Smooth muscle cell (in vitro differentiated cells): ENCODE measurements around the gene ALOX15. TPM values are rescaled to one million over a fixed set of nuclear protein-coding genes. Genes with fewer than 3 reads are reported as not detected.

ENCODE experiments used
- DNase-seq: peaks from one replicate; lab custom pipeline; 2025; ENCODE audit not compliant: unreplicated experiment; lab: John Stamatoyannopoulos, UW
- H2AFZ ChIP-seq: fragments of 200-600 bp; sonication (generic); 2 replicates; pipeline ENCODE4 v1.6.0; 2016; ENCODE audit warnings: antibody characterized with exemption, low read depth, mild to moderate bottlenecking
- H3F3A ChIP-seq: fragments of 200-600 bp; sonication (generic); 2 replicates; pipeline ENCODE4 v1.6.0; 2017; ENCODE audit warnings: antibody characterized with exemption, low read depth
- H3K27ac ChIP-seq: fragments of 200-600 bp; sonication (generic); 2 replicates; pipeline ENCODE4 v1.5.1; 2016; ENCODE audit warnings: low read depth, mild to moderate bottlenecking
- H3K27me3 ChIP-seq: fragments of 200-600 bp; sonication (generic); 2 replicates; pipeline ENCODE4 v1.6.1; 2016; ENCODE audit warnings: low read depth, mild to moderate bottlenecking
- H3K36me3 ChIP-seq: fragments of 200-600 bp; sonication (generic); 2 replicates; pipeline ENCODE4 v1.5.1; 2016; ENCODE audit warnings: low read depth
- H3K4me1 ChIP-seq: fragments of 200-600 bp; sonication (generic); 2 replicates; pipeline ENCODE4 v1.5.1; 2016; ENCODE audit warnings: low read depth
- H3K4me2 ChIP-seq: fragments of 200-600 bp; sonication (generic); 2 replicates; pipeline ENCODE4 v1.6.0; 2016; ENCODE audit warnings: mild to moderate bottlenecking
- H3K4me3 ChIP-seq: fragments of 200-600 bp; sonication (generic); 2 replicates; pipeline ENCODE4 v1.5.1; 2016; ENCODE audit warnings: mild to moderate bottlenecking
- H3K79me2 ChIP-seq: fragments of 200-600 bp; sonication (generic); 2 replicates; pipeline ENCODE4 v1.6.0; 2016; ENCODE audit warnings: low read depth, mild to moderate bottlenecking
- H3K9ac ChIP-seq: fragments of 200-600 bp; sonication (generic); 2 replicates; pipeline ENCODE4 v1.6.0; 2016; ENCODE audit warnings: low read depth
- H3K9me3 ChIP-seq: fragments of 200-600 bp; sonication (generic); replicated peaks from 2 replicates; pipeline ENCODE4 v1.5.1; 2016; ENCODE audit warnings: low read depth
- H4K20me1 ChIP-seq: fragments of 200-600 bp; sonication (generic); 2 replicates; pipeline ENCODE4 v1.6.0; 2016; ENCODE audit warnings: low read depth
- WGBS: methylation state at CpG from one replicate; pipeline ENCODE4 v1.1.7; 2016; ENCODE audit warnings: low lambda C conversion rate; 5-methylcytosine and 5-hydroxymethylcytosine counted together
- polyA plus RNA-seq: library from polyadenylated mRNA; unstranded; fragments of >200 nt; fragmentation: Nextera tagmentation; extraction: Ambion mirVana; gene quantifications from 2 replicates; pipeline ENCODE4 v1.2.1, GENCODE V29; 2016
- total RNA-seq: library from RNA; depleted of rRNA; stranded (reverse); fragments of >200 nt; gene quantifications from 2 replicates; pipeline ENCODE4 v1.2.3, GENCODE V29; 2014
- TF ChIP-seq, protein P1 (sequence below): fragments of 200-600 bp; sonication (generic); IDR thresholded peaks from 2 replicates; pipeline ENCODE4 v1.5.1; 2017; ENCODE audit warnings: borderline replicate concordance, mild to moderate bottlenecking, antibody characterized with exemption; ENCODE audit not compliant: insufficient read depth, poor library complexity, severe bottlenecking

ALOX15 gene
- total and polyA plus RNA-seq, 2 experiments from 2014 or later: 0.32 TPM; not detected in 1

DNA sequence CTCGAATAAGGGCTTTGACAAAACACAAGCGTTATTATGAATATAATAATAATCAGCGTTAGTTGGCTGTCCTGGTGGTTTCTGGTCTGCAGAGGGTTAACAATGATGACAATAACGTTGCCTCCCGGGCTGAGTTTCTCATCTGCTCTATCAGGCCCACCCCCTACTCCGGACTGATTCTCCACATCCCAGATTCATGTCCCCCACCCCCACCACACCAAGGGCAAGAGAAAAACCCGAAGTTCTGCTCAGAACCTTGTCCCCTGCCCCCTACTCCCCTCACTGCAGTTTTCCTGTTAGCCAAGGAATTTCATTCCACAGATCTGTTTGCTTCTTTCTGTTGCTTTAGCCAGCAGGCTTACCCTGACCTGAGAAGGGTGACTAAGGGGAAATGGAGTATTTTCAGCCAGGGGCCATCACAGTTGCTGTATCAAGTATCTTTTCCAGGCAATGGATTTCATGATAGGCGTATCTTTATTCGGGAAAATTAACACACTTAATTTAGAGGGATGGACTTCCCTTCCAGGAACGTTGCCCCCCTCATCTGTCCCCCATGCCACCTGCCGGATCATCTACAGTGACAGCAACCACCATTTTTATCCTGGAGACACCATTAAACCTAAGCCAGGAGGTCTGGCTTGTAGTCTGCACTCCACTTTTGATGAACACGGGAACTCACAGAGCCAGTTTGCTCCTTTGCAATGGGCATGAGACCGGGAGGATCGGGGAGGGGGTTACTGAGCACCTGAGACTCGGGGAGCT lies 23.7 kb downstream of the ALOX15 start:
- 75% methylated on average over 15 of the region's 15 CpGs for WGBS
- Histone ChIP-seq H3K9me3 (no peaks in the 10 kb centered on the region), H4K20me1 (no peaks in the 10 kb centered on the region), H3K79me2 (no peaks in the 10 kb centered on the region), H2AFZ (no peak overlapping the region), H3K4me2 (no peak overlapping the region), H3K4me1 (no peaks in the 10 kb centered on the region), H3K4me3 (no peak overlapping the region), H3K36me3 (no peaks in the 10 kb centered on the region), H3K27ac (no peak overlapping the region), H3F3A (peaks cover 3% of the 10 kb centered on the region), H3K9ac (no peak overlapping the region), H3K27me3 (no peaks in the 10 kb centered on the region)
- TF ChIP-seq, protein P1, sequence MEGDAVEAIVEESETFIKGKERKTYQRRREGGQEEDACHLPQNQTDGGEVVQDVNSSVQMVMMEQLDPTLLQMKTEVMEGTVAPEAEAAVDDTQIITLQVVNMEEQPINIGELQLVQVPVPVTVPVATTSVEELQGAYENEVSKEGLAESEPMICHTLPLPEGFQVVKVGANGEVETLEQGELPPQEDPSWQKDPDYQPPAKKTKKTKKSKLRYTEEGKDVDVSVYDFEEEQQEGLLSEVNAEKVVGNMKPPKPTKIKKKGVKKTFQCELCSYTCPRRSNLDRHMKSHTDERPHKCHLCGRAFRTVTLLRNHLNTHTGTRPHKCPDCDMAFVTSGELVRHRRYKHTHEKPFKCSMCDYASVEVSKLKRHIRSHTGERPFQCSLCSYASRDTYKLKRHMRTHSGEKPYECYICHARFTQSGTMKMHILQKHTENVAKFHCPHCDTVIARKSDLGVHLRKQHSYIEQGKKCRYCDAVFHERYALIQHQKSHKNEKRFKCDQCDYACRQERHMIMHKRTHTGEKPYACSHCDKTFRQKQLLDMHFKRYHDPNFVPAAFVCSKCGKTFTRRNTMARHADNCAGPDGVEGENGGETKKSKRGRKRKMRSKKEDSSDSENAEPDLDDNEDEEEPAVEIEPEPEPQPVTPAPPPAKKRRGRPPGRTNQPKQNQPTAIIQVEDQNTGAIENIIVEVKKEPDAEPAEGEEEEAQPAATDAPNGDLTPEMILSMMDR: no peak
- no peak for DNase-seq

DNA sequence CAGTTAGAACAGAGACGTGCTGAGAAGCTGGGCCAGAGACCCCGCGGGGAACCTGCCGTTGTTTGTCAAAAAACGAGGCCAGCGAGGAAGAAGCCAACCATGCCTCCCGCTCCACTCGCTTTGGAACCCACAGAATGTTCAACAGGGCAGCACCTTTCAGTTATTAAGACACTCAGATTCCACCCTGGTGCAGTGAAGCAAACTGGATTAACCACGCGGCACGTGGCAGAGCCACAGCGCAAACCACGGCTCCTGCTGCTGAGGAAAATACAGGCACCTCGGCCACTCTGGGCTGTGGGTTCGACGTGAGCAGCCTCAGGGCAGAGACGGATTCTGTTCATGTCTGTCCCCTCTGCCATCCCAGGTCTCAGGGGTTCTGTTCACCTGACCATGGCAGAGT lies 24.4 kb downstream of the ALOX15 start:
- no peak overlapping the region for H2AFZ ChIP-seq
- no peak overlapping the region for H3K9ac ChIP-seq
- 91% methylated on average over 17 of the region's 17 CpGs for WGBS
- TF ChIP-seq, protein P1: no peak
- H3K27me3 ChIP-seq: no peaks in the 10 kb centered on the region
- no peaks in the 10 kb centered on the region for H3K4me1 ChIP-seq
- no peaks in the 10 kb centered on the region for H3F3A ChIP-seq
- H3K27ac ChIP-seq: no peak overlapping the region
- H3K4me3 ChIP-seq: no peak overlapping the region
- no peaks in the 10 kb centered on the region for H3K79me2 ChIP-seq
- H3K4me2 ChIP-seq: no peak overlapping the region
- no peaks in the 10 kb centered on the region for H3K36me3 ChIP-seq
- no peaks in the 10 kb centered on the region for H3K9me3 ChIP-seq
- H4K20me1 ChIP-seq: no peaks in the 10 kb centered on the region
- no peak for DNase-seq

DNA sequence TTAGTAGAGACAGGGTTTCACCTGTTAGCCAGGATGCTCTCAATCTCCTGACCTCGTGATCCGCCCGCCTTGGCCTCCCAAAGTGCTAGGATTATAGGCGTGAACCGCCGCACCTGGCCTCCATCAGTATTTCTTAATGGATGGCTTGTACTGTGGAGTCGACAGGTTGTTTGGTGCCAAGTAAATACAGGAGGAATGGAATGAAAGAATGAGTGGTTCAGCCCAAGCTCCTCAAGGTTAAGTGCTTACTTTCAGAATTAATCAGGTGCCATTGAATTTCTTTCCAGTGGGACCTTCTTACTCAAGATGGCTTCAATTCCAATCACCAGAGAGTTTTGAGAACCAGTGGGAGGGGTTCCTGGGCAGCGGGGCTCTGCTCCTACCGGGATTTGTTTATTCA lies 25.0 kb downstream of the ALOX15 start:
- no peak overlapping the region for H2AFZ ChIP-seq
- H3K79me2 ChIP-seq: no peaks in the 10 kb centered on the region
- H3K9ac ChIP-seq: no peak overlapping the region
- H3K27me3 ChIP-seq: no peaks in the 10 kb centered on the region
- H3K4me1 ChIP-seq: no peaks in the 10 kb centered on the region
- H4K20me1 ChIP-seq: no peaks in the 10 kb centered on the region
- no peaks in the 10 kb centered on the region for H3F3A ChIP-seq
- no peak overlapping the region for H3K27ac ChIP-seq
- no peaks in the 10 kb centered on the region for H3K9me3 ChIP-seq
- no peaks in the 10 kb centered on the region for H3K36me3 ChIP-seq
- no peak for DNase-seq
- WGBS: 93% methylated on average over 9 of the region's 9 CpGs
- TF ChIP-seq, protein P1: no peak
- no peak overlapping the region for H3K4me3 ChIP-seq
- no peak overlapping the region for H3K4me2 ChIP-seq

DNA sequence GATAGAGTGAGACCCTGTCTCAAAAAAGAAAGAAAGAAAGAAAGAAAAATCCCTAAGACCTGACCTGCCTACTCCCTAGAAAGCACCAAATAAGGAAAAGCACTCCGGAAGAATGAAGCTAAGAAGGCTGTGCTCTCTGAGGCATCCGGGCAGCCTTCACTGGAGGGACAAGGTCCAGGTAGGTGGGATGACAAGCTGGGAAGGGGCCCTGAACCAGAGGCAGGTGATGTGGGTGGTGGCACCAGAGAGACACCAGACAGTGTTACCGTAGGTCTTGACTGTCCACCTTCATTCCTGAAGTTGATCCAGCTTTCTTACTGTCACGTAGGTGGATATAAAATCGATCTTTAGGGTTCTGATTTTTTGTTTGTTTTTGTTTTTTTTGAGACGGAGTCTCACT lies 30.8 kb downstream of the ALOX15 start:
- peaks cover 8% of the 10 kb centered on the region for H3K4me1 ChIP-seq

More for the DNA sequence above, 30.8 kb downstream of the ALOX15 start:
- Histone ChIP-seq H3K9ac (no peak overlapping the region), H3K4me2 (no peak overlapping the region), H3K27ac (no peak overlapping the region), H3K4me3 (peak overlapping the region; percentile 24), H3K36me3 (no peaks in the 10 kb centered on the region), H2AFZ (no peak overlapping the region), H3K27me3 (no peaks in the 10 kb centered on the region), H3K79me2 (no peaks in the 10 kb centered on the region), H3K9me3 (no peaks in the 10 kb centered on the region), H4K20me1 (no peaks in the 10 kb centered on the region), H3F3A (no peaks in the 10 kb centered on the region)
- TF ChIP-seq, protein P1: no peak
- WGBS: 86% methylated on average over 6 of the region's 6 CpGs
- no peak for DNase-seq
